GM19328 (cell line): ENCODE data around the gene LRRFIP1.

Experiments used
- ATAC-seq: cut with Tn5 transposase; IDR thresholded peaks from one replicate; pipeline ENCODE4 v1.9.1; 2021; ENCODE audit warnings: mild to moderate bottlenecking, moderate library complexity; ENCODE audit not compliant: unreplicated experiment

The LRRFIP1 gene

GRCh38 chr2:237639052-237639835 lies 11.9 kb downstream of the LRRFIP1 start:
- no peak for ATAC-seq

DNA sequence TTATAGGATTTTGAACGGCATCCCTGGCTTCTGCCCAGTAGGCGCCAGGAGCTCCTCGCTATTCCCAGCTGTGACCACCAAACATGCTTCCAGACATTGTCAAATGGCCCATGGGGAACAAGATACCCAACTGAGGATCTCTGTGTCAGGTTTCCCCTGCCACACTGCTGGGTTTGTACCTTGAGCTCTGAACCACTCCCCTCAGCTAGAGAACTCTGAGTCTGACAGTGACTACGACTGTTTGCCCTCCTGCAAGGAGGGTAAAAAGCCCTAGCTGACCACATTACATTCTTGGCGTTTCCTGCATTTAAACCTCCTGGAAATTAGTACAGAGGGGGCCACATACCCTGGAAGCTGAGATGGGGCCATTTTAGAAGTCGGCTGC lies 12.4 kb downstream of the LRRFIP1 start:
- ATAC-seq: no peak

DNA sequence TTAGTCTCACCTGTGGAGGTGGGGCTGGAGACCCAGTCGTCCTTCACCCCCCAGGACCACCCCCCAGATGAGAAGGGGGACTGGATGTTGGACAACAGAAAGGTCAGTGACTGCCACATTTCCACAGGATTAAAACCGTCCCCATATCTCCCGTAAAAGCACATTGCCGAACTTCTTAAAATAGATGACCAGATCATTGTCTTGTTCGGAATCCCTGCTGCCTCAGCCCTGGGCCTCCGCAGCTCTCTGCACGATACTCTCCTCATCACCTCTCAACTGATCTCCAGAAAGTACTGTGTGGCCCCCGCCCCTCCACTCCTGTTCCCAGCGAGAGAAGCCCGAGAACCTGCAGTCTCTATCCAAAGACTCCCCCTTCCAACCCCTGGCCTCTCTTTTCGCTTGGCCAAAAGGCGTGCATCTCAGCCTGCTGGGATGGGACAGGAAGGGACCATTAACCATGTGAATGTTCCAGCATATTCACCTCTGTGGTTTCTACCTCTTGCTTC lies 13.2 kb downstream of the LRRFIP1 start:
- ATAC-seq: no peak

DNA sequence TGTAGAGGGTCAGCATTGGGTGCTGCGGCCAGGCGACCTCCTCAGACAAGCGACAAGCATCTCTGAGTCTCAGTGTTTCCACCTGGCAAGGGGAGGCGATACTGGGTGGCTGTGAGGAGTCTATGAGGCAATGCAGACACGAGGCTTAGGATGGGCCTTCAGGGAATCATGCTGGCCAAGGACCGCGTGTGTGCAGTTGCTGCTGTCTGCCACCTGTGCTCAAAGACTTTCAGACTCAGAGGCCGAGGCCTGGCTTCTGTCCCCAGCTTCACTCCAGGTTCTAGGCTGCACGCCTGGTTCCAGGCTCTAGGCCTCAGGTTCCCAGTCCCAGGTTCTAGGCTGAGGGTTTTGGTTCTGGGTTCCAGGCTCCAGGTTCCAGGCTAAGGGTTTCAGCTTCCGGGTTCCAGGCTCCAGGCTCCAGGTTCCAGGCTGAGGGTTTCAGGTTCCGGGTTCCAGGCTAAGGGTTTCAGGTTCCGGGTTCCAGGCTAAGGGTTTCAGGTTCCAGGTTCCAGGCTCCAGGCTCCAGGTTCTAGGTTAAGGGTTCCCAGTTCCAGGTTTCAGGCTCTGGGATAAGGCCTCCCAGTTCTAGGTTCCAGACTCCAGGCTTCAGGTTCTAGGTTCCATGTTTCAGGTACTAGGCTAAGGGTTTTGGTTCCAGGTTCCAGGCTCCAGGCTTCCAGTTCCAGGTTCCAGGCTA lies 14.8 kb downstream of the LRRFIP1 start:
- no peak for ATAC-seq

- no peak for ATAC-seq
These were observed 15.7 kb downstream of the LRRFIP1 start for GRCh38 chr2:237643066-237643465.

- ATAC-seq: no peak
These were observed 16.4 kb downstream of the LRRFIP1 start for GRCh38 chr2:237643582-237644380.

- ATAC-seq: no peak
These were observed 17.0 kb downstream of the LRRFIP1 start for GRCh38 chr2:237644381-237644703.

GRCh38 chr2:237645261-237645660 lies 17.9 kb downstream of the LRRFIP1 start:
- ATAC-seq: no peak

- no peak for ATAC-seq
These were observed 20.0 kb downstream of the LRRFIP1 start for GRCh38 chr2:237647176-237648015.

GRCh38 chr2:237648016-237648381 lies 20.6 kb downstream of the LRRFIP1 start:
- ATAC-seq: no peak

DNA sequence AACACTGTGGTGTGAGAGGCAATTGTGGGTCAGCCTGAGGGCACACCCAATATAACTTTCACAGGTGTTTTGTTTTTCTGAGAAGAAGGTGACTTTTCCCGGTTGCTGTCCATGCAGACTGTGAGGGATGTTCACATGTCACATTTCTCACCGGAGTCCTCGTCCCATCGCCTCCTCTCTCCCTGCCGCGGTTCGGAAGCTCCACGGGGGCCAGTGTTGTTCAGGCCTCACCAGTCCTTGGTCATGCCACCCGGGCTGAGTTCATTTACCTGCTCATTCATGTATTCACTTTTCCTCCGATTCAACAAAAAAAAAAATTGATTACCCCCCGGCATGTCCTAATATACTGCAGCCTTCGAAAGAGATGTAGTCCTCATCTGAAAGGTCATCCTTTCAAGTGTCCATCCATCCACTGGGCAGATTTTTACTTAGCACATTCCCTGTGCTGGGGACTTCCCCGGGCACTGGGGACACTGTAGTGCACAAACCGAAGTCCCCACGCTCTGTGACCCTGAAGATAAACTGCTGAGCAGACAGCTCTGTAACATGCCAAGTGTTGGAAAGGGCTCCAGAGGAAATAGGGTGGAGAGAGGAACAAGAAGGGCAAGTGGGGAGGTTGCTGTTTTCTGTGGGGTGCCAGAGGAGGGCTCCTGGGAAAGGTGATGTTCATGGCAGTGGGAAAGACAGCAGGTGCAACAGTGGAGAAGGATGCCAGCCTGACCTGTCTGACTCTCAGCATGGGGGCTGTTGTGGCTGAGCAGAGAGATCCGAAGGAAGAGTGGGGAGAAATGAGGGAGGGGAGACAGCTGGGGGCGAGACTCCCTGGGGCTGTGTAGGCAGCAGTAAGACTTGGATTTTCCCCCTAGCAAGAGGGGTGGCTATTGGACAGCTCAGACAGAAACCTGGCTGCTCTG lies 22.4 kb downstream of the LRRFIP1 start:
- ATAC-seq: no peak

GRCh38 chr2:237650455-237650850 lies 23.1 kb downstream of the LRRFIP1 start:
- no peak for ATAC-seq

GRCh38 chr2:237651761-237652160 lies 24.4 kb downstream of the LRRFIP1 start:
- no peak for ATAC-seq

- ATAC-seq: no peak
These were observed 24.8 kb downstream of the LRRFIP1 start for GRCh38 chr2:237652181-237652580.

DNA sequence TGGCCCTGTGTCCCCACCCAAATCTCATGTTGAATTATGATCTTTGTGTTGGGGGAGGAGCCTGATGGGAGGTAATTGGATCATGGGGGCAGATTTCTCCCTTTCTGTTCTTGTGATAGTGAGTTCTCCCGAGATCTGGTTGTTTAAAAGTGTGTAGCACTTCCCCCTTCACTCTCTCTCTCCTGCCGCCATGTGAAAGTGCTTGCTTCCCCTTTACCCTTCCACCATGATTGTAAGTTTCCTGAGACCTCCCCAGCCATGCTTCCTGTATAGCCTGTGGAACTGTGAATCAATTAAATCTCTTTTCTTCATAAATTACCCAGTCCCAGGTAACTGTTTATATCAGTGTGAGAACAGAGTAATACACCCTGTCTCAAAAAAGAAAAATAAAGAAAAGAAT lies 25.5 kb downstream of the LRRFIP1 start:
- no peak for ATAC-seq

GRCh38 chr2:237653776-237654558 lies 26.6 kb downstream of the LRRFIP1 start:
- ATAC-seq: no peak

DNA sequence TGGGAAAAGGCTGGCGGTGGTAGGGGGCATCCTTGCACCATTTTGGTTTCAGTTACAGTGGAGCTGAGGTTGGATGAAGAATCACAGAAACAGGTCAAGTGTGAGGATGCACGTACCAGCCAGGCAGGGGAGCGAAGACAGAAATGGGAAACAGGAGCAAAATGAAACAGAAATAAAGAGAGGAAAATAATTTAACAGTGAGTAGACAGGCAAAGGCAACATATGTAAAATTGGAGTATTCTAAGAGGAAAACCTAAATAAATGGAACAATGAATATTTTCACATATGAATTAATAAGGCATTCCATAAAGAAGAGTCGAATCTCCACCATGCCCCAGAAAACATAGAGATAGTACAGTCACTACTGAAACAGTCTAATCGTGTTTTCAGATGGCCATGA lies 29.7 kb downstream of the LRRFIP1 start:
- no peak for ATAC-seq

- ATAC-seq: no peak
These were observed 33.1 kb downstream of the LRRFIP1 start for GRCh38 chr2:237660381-237660900.

DNA sequence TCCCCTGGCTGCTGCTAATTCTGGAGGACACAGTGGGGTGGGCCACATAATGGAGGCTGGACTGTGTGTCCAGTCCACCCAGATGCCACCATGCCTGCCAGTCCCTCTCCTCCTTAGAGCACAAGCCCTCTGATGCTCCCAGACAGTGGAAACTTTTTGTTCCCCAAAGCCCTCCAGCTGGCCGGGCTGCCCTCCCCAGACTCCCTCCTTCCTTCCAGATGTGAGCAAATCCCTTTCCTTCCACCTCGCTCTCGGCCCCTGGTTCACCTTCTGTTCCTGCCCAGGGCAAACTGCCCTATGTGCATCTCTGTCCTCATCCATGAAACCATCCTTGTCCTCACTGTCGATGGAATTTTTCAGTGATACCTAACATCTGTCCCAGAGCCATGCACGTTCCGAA lies 33.9 kb downstream of the LRRFIP1 start:
- ATAC-seq: no peak
